ENCODE results near the gene CHRNB4. TPM values are rescaled to one million over a fixed set of nuclear protein-coding genes. Genes with fewer than 3 reads are reported as not detected.

Gene CHRNB4
- total and polyA plus RNA-seq, 10 of the 15 experiments (the other 5 are each of a cell fraction or from before 2014, with no cell fraction given): 0.10 TPM; not detected in 9

DNA sequence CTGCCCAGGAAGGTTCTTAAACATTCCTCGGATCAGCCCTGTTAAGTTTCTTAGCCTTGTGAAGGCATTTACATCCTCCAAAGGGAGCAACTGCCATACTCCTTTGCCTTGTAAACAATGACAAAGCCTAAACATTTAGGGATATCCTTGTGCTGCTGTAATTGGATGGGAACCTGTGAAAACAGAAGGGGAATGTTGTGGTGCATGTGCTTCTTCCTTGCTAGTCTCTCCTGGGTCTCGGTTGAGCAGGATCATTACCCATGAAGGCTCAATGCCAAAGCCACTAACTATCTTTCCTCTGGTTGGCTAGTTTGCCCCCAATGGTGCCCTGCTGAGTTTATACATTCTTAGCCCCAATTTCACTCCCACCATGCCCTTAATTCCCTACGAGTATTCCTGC lies 37.5 kb downstream of the CHRNB4 start:
- Histone ChIP-seq H3K9me3 (replicated peaks; ENCODE audit: control insufficient read depth, insufficient read depth, low read length) (no peaks in the 10 kb centered on the region), H3K27me3 (replicated peaks in 1 of 2; ENCODE audit: control insufficient read depth in 2 of 2, insufficient read depth in 2 of 2, low read length in 1 of 2) (no peaks in the 10 kb centered on the region), H3K36me3 (ENCODE audit: control insufficient read depth in 2 of 2, insufficient read depth in 2 of 2, low read length in 1 of 2) (no peaks in the 10 kb centered on the region), H3K4me2 (ENCODE audit: control insufficient read depth, insufficient read depth) (no peak overlapping the region), H3K4me1 (ENCODE audit: control insufficient read depth, insufficient read depth, low read length) (no peaks in the 10 kb centered on the region), H4K20me1 (ENCODE audit: control insufficient read depth, insufficient read depth) (no peaks in the 10 kb centered on the region), H3K9ac (ENCODE audit: control insufficient read depth, insufficient read depth, low read length) (no peak overlapping the region), H3K79me2 (ENCODE audit: control insufficient read depth, insufficient read depth, low read length) (no peaks in the 10 kb centered on the region), H3K27ac (ENCODE audit: control insufficient read depth, insufficient read depth) (no peak overlapping the region), H3K4me3 (no peak overlapping the region), H2AFZ (ENCODE audit: control insufficient read depth, low read depth, low read length) (no peak overlapping the region)
- ChIA-PET SMC1A (ENCODE audit: uncharacterized antibody, unreplicated experiment) (interaction anchor here (1.3 kb wide), 1 partner anchor 11 kb away, joined by 3 read pairs; no protein-coding TSS in a partner anchor), RAD21 (ENCODE audit: unreplicated experiment) (no interaction called here), CTCF (no interaction called here), POLR2A (no interaction called here)
- intact Hi-C loops (cut with micrococcal nuclease; ENCODE audit: unreplicated experiment) (no loop called here), in situ Hi-C loops (cut with MboI) (loop anchor here (5.0 kb wide), 1 partner anchor 49 kb away; no protein-coding TSS in a partner anchor)
- WGBS (ENCODE audit: insufficient coverage, insufficient replicate concordance, low lambda C conversion rate, missing lambda C conversion rate): 55% methylated on average over 3 of the region's 3 CpGs
- ATAC-seq: no peak
- no peak for DNase-seq (ENCODE audit: low read depth, low spot score)
- no peak for FAIRE-seq
- no TSS peak for BruUV-seq (replicated peaks)
- TF ChIP-seq ZNF207 (IDR thresholded peaks at IDR 0.05; ENCODE audit: borderline replicate concordance) (no peak), MYB (IDR thresholded peaks at IDR 0.05; ENCODE audit: borderline replicate concordance, low read depth, low read length) (no peak), KAT2A (conservative IDR thresholded peaks at IDR 0.05; ENCODE audit: control insufficient read depth, low read depth, low read length) (no peak), KLF5 (IDR thresholded peaks at IDR 0.05; ENCODE audit: partially characterized antibody) (no peak), TCF3 (IDR thresholded peaks at IDR 0.05; ENCODE audit: borderline replicate concordance, insufficient read depth, low read depth, low read length) (no peak), YBX1 (IDR thresholded peaks at IDR 0.05) (no peak), SPI1 (IDR thresholded peaks at IDR 0.05; ENCODE audit: borderline replicate concordance, insufficient read depth, low read depth, low read length) (no peak), SMAD5 (IDR thresholded peaks at IDR 0.05; ENCODE audit: low read depth) (no peak), SIX5 (IDR thresholded peaks at IDR 0.05; ENCODE audit: low read depth, low read length, severe bottlenecking) (no peak), DPF2 (IDR thresholded peaks at IDR 0.05) (no peak), ETV6 (conservative IDR thresholded peaks at IDR 0.05 in 1 of 2, IDR thresholded peaks at IDR 0.05 in 1 of 2; ENCODE audit: borderline replicate concordance in 1 of 2, low read depth in 1 of 2) (no peak)
- TF ChIP-seq, protein P1, sequence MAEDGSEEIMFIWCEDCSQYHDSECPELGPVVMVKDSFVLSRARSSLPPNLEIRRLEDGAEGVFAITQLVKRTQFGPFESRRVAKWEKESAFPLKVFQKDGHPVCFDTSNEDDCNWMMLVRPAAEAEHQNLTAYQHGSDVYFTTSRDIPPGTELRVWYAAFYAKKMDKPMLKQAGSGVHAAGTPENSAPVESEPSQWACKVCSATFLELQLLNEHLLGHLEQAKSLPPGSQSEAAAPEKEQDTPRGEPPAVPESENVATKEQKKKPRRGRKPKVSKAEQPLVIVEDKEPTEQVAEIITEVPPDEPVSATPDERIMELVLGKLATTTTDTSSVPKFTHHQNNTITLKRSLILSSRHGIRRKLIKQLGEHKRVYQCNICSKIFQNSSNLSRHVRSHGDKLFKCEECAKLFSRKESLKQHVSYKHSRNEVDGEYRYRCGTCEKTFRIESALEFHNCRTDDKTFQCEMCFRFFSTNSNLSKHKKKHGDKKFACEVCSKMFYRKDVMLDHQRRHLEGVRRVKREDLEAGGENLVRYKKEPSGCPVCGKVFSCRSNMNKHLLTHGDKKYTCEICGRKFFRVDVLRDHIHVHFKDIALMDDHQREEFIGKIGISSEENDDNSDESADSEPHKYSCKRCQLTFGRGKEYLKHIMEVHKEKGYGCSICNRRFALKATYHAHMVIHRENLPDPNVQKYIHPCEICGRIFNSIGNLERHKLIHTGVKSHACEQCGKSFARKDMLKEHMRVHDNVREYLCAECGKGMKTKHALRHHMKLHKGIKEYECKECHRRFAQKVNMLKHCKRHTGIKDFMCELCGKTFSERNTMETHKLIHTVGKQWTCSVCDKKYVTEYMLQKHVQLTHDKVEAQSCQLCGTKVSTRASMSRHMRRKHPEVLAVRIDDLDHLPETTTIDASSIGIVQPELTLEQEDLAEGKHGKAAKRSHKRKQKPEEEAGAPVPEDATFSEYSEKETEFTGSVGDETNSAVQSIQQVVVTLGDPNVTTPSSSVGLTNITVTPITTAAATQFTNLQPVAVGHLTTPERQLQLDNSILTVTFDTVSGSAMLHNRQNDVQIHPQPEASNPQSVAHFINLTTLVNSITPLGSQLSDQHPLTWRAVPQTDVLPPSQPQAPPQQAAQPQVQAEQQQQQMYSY (CRISPR knock-in tag; IDR thresholded peaks at IDR 0.05): no peak
- TF ChIP-seq, protein P2, sequence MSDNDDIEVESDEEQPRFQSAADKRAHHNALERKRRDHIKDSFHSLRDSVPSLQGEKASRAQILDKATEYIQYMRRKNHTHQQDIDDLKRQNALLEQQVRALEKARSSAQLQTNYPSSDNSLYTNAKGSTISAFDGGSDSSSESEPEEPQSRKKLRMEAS (IDR thresholded peaks at IDR 0.05; ENCODE audit: low read depth, low read length): no peak
- TF ChIP-seq, protein P3, sequence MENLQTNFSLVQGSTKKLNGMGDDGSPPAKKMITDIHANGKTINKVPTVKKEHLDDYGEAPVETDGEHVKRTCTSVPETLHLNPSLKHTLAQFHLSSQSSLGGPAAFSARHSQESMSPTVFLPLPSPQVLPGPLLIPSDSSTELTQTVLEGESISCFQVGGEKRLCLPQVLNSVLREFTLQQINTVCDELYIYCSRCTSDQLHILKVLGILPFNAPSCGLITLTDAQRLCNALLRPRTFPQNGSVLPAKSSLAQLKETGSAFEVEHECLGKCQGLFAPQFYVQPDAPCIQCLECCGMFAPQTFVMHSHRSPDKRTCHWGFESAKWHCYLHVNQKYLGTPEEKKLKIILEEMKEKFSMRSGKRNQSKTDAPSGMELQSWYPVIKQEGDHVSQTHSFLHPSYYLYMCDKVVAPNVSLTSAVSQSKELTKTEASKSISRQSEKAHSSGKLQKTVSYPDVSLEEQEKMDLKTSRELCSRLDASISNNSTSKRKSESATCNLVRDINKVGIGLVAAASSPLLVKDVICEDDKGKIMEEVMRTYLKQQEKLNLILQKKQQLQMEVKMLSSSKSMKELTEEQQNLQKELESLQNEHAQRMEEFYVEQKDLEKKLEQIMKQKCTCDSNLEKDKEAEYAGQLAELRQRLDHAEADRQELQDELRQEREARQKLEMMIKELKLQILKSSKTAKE (IDR thresholded peaks at IDR 0.05; ENCODE audit: low read depth, poor library complexity, severe bottlenecking): no peak
- TF ChIP-seq, protein P4, sequence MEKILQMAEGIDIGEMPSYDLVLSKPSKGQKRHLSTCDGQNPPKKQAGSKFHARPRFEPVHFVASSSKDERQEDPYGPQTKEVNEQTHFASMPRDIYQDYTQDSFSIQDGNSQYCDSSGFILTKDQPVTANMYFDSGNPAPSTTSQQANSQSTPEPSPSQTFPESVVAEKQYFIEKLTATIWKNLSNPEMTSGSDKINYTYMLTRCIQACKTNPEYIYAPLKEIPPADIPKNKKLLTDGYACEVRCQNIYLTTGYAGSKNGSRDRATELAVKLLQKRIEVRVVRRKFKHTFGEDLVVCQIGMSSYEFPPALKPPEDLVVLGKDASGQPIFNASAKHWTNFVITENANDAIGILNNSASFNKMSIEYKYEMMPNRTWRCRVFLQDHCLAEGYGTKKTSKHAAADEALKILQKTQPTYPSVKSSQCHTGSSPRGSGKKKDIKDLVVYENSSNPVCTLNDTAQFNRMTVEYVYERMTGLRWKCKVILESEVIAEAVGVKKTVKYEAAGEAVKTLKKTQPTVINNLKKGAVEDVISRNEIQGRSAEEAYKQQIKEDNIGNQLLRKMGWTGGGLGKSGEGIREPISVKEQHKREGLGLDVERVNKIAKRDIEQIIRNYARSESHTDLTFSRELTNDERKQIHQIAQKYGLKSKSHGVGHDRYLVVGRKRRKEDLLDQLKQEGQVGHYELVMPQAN (conservative IDR thresholded peaks at IDR 0.05): no peak
